HepG2 (cell line): ENCODE data around the gene DDX31. TPM values are rescaled to one million over a fixed set of nuclear protein-coding genes. Genes with fewer than 3 reads are reported as not detected.

Experiments
- ATF7 ChIP-seq, 2 experiments: fragments of 450-650 bp in 1 of 2; sonication (generic) in 1 of 2; formaldehyde crosslinking in 1 of 2; IDR thresholded peaks; 2 replicates each; pipeline versions ENCODE4 v1.4.0 to v1.6.1; 2016 to 2020; ENCODE audit warnings: antibody characterized with exemption in 1 of 2, mild to moderate bottlenecking in 1 of 2, missing genetic modification reagents in 1 of 2
- E2F1 ChIP-seq: sonication (generic); formaldehyde crosslinking; IDR thresholded peaks from 2 replicates; pipeline ENCODE4 v1.5.0; 2020; ENCODE audit warnings: missing genetic modification reagents
- GLI4 ChIP-seq: sonication (generic); formaldehyde crosslinking; IDR thresholded peaks from 2 replicates; pipeline ENCODE4 v1.5.1; 2020; ENCODE audit warnings: missing genetic modification reagents, mild to moderate bottlenecking, moderate library complexity, borderline replicate concordance
- HIC2 ChIP-seq: sonication (generic); formaldehyde crosslinking; IDR thresholded peaks from 2 replicates; pipeline ENCODE4 v1.9.0; 2022; ENCODE audit warnings: low read depth, missing genetic modification reagents
- MEIS2 ChIP-seq: sonication (generic); formaldehyde crosslinking; IDR thresholded peaks from 2 replicates; pipeline ENCODE4 v1.9.0; 2021; ENCODE audit warnings: mild to moderate bottlenecking, missing genetic modification reagents
- MTF1 ChIP-seq: sonication (generic); formaldehyde crosslinking; IDR thresholded peaks from 2 replicates; pipeline ENCODE4 v1.5.0; 2020; ENCODE audit warnings: missing genetic modification reagents
- POGK ChIP-seq: sonication (generic); formaldehyde crosslinking; conservative IDR thresholded peaks from 2 replicates; pipeline ENCODE4 v1.8.0; 2022; ENCODE audit warnings: mild to moderate bottlenecking, moderate library complexity, missing genetic modification reagents
- POLR2A ChIP-seq, 2 experiments: IDR thresholded peaks; 2 replicates each; pipeline ENCODE4 v1.6.1; 2011; ENCODE audit warnings: low read depth in 2 of 2, low read length in 2 of 2, mild to moderate bottlenecking in 1 of 2, moderate library complexity in 1 of 2; ENCODE audit not compliant: insufficient read depth in 1 of 2
- POLR2G ChIP-seq: fragments of 200-400 bp; formaldehyde crosslinking; IDR thresholded peaks from 2 replicates; pipeline ENCODE4 v1.6.1; 2018; ENCODE audit warnings: mild to moderate bottlenecking, low read depth, low read length, moderate library complexity
- SIN3A ChIP-seq: IDR thresholded peaks from 2 replicates; pipeline ENCODE4 v1.6.1; 2011; ENCODE audit warnings: low read depth, mild to moderate bottlenecking, control low read depth, low read length, borderline replicate concordance
- TARDBP ChIP-seq: sonication (generic); formaldehyde crosslinking; IDR thresholded peaks from 2 replicates; pipeline ENCODE4 v1.8.0; 2022; ENCODE audit warnings: mild to moderate bottlenecking, missing genetic modification reagents
- TIGD3 ChIP-seq: sonication (generic); formaldehyde crosslinking; IDR thresholded peaks from 2 replicates; pipeline ENCODE4 v1.5.1; 2020; ENCODE audit warnings: mild to moderate bottlenecking, missing genetic modification reagents, borderline replicate concordance
- ZFX ChIP-seq: sonication (generic); formaldehyde crosslinking; IDR thresholded peaks from 2 replicates; pipeline ENCODE4 v1.4.0; 2020; ENCODE audit warnings: mild to moderate bottlenecking, low read depth, missing genetic modification reagents, moderate library complexity
- ZNF367 ChIP-seq: sonication (generic); formaldehyde crosslinking; IDR thresholded peaks from 2 replicates; pipeline ENCODE4 v1.4.0; 2020; ENCODE audit warnings: missing genetic modification reagents, borderline replicate concordance
- ZNF746 ChIP-seq: sonication (generic); formaldehyde crosslinking; IDR thresholded peaks from 2 replicates; pipeline ENCODE4 v1.8.0; 2022; ENCODE audit warnings: mild to moderate bottlenecking, missing genetic modification reagents
- ZNF768 ChIP-seq: sonication (generic); formaldehyde crosslinking; IDR thresholded peaks from 2 replicates; pipeline ENCODE4 v1.4.0; 2020; ENCODE audit warnings: missing genetic modification reagents
- ZNF773 ChIP-seq: sonication (generic); formaldehyde crosslinking; IDR thresholded peaks from 2 replicates; pipeline ENCODE4 v1.4.0; 2020; ENCODE audit warnings: missing genetic modification reagents, borderline replicate concordance
- polyA plus RNA-seq, 8 experiments: library from polyadenylated mRNA; depleted of rRNA in 3 of 8; stranded (reverse) in 7 of 8; unstranded in 1 of 8; fragments of >200 nt; fragmentation: Illumina TruSeq in 4 of 8; extraction: Trizol in 4 of 8; gene quantifications; 2 replicates each; pipeline versions ENCODE4 v1.2.1 to v1.2.3, GENCODE V29; 2011 to 2016; ENCODE audit warnings: low read depth in 4 of 8, missing spikeins in 1 of 8, mixed read lengths in 1 of 8; ENCODE audit not compliant: insufficient read depth in 1 of 8
- total RNA-seq, 5 experiments: library from RNA; depleted of rRNA; stranded (reverse); fragments of >200 nt; fragmentation: Illumina TruSeq; extraction: Trizol; gene quantifications; 2 replicates each; pipeline ENCODE4 v1.2.3, GENCODE V29; 2016; ENCODE audit warnings: low read depth in 1 of 5

The DDX31 gene
- total and polyA plus RNA-seq, 2 of the 13 experiments (the other 11 are each of a cell fraction or from before 2014, with no cell fraction given), result 11.4 to 16.3 TPM

GRCh38 chr9:132670457-132671391 is 941 bp upstream of the DDX31 start, which contains the start of gene GTF3C4 (continued):
- no peak for TF ChIP-seq ATF7 (IDR thresholded peaks at IDR 0.05)
- TF ChIP-seq ATF7 (CRISPR knock-in tag; IDR thresholded peaks at IDR 0.05), result no peak
- 0 out of 2 replicates have a peak, but pooled peaks have one; percentile 23 for TF ChIP-seq ZNF768 (CRISPR knock-in tag)
- no peak for TF ChIP-seq ZNF773 (CRISPR knock-in tag)
- 0 out of 2 replicates have a peak, but pooled peaks have one; percentile 37 for TF ChIP-seq MTF1 (CRISPR knock-in tag)
- TF ChIP-seq HIC2 (CRISPR knock-in tag), result no peak
- TF ChIP-seq POLR2G, result peak; percentile 44
- TF ChIP-seq TIGD3 (CRISPR knock-in tag), result no peak
- 0 out of 2 replicates have a peak, but pooled peaks have one; percentile 21 for TF ChIP-seq TARDBP (CRISPR knock-in tag)
- TF ChIP-seq E2F1, result 0 out of 2 replicates have a peak, but pooled peaks have one; percentile 30
- peak; percentile 37 to 54; a peak in 3 of 4 replicates for TF ChIP-seq POLR2A (IDR thresholded peaks at IDR 0.05; ENCODE audit: insufficient read depth in 1 of 2, low read depth in 2 of 2, low read length in 2 of 2)
- peak; percentile 76 for TF ChIP-seq ZFX (CRISPR knock-in tag)
- 0 out of 2 replicates have a peak, but pooled peaks have one; percentile 28 for TF ChIP-seq SIN3A
- 0 out of 2 replicates have a peak, but pooled peaks have one; percentile 37 for TF ChIP-seq MEIS2 (CRISPR knock-in tag)
- TF ChIP-seq POGK (CRISPR knock-in tag), result peak; percentile 34; the same call in 1 of the 2 replicates
- 0 out of 2 replicates have a peak, but pooled peaks have one; percentile 42 for TF ChIP-seq GLI4 (CRISPR knock-in tag)
- TF ChIP-seq ZNF746, result 0 out of 2 replicates have a peak, but pooled peaks have one; percentile 34
- TF ChIP-seq ZNF367 (CRISPR knock-in tag), result 0 out of 2 replicates have a peak, but pooled peaks have one; percentile 57
